ENCODE data around the gene CRIP2. TPM values are rescaled to one million over a fixed set of nuclear protein-coding genes. Genes with fewer than 3 reads are reported as not detected.

The CRIP2 gene
- total and polyA plus RNA-seq, 2 donors (not counting 3 experiments of a cell fraction or from before 2014, with no cell fraction given): 322 to 954 TPM

GRCh38 chr14:105431256-105431655 is 43.4 kb upstream of the CRIP2 start:
- Histone ChIP-seq H4K20me1 (replicated peaks; ENCODE audit: control insufficient read depth, extremely low read depth, insufficient read depth, low read length) (peaks cover 2% of the 10 kb centered on the region), H3K27ac (ENCODE audit: insufficient read depth, low read depth, low read length) (peak overlapping the region; percentile 86), H3K36me3 (ENCODE audit: control insufficient read depth in 2 of 2, extremely low read depth in 1 of 2, insufficient read depth in 2 of 2, low read length in 2 of 2) (peaks cover 2 to 8% of the 10 kb centered on the region in 2 experiments), H3K4me1 (ENCODE audit: control insufficient read depth, extremely low read depth, insufficient read depth, low read length) (peaks cover 42% of the 10 kb centered on the region), H2AFZ (ENCODE audit: low read depth, low read length) (no peak overlapping the region), H3K27me3 (ENCODE audit: control insufficient read depth in 2 of 2, insufficient read depth in 2 of 2, low read length in 2 of 2) (no peaks in the 10 kb centered on the region), H3K9ac (replicated peaks; ENCODE audit: extremely low read depth, insufficient read depth, low read length) (peak overlapping the region; percentile 7), H3K79me2 (ENCODE audit: control insufficient read depth, insufficient read depth, low read length) (peaks cover 81% of the 10 kb centered on the region), H3K9me1 (replicated peaks; ENCODE audit: control insufficient read depth, extremely low read depth, insufficient read depth, low read length) (no peaks in the 10 kb centered on the region), H3K4me2 (ENCODE audit: insufficient read depth, low read length) (peak overlapping the region; percentile 44), H3K9me3 (replicated peaks; ENCODE audit: control insufficient read depth, insufficient read depth, low read length) (no peaks in the 10 kb centered on the region), H3K4me3 (replicated peaks in 1 of 3; ENCODE audit: insufficient read depth in 1 of 3, low read depth in 1 of 3, low read length in 3 of 3) (no peak overlapping the region)
- ChIA-PET POLR2A (no interaction called here), CTCF (interaction anchor here (1.0 to 4.7 kb wide), 6 partner anchors 10 to 61 kb away, joined by 3 to 23 read pairs (median 9); no protein-coding TSS in a partner anchor)
- no peak for DNase-seq (ENCODE audit: low read depth, low spot score)
- intact Hi-C loops (cut with micrococcal nuclease) (loop anchor here (2.0 to 5.0 kb wide), 2 partner anchors 16 to 34 kb away; partner anchors contain the start of gene TEX22), dilution Hi-C loops (cut with MboI; ENCODE audit: extremely low pct_ligation_motif_present, low sequenced_read_pairs) (no loop called here)
- BruUV-seq (replicated peaks): no TSS peak
- peak; percentile 28 for FAIRE-seq
- no peak for TF ChIP-seq JUN (IDR thresholded peaks at IDR 0.05; ENCODE audit: borderline replicate concordance, insufficient read depth, insufficient read length, low read depth)
- TF ChIP-seq GATA2 (IDR thresholded peaks at IDR 0.05; ENCODE audit: insufficient read depth, insufficient read length, low read depth, low read length): no peak
- TF ChIP-seq EZH2 (IDR thresholded peaks at IDR 0.05; ENCODE audit: borderline replicate concordance, low read depth, low read length, severe bottlenecking): no peak
- TF ChIP-seq FOS (IDR thresholded peaks at IDR 0.05; ENCODE audit: borderline replicate concordance, insufficient read depth, low read length): no peak
- no peak for TF ChIP-seq MYC (IDR thresholded peaks at IDR 0.05; ENCODE audit: low read depth, low read length)
- TF ChIP-seq POLR2A (IDR thresholded peaks at IDR 0.05; ENCODE audit: low read depth, low read length): no peak
- no peak for TF ChIP-seq MAX (IDR thresholded peaks at IDR 0.05; ENCODE audit: insufficient read depth, insufficient read length)
- no peak for TF ChIP-seq CTCF (IDR thresholded peaks at IDR 0.05; ENCODE audit: extremely low read depth in 1 of 2, insufficient read depth in 1 of 2, low read depth in 1 of 2, low read length in 2 of 2)
- no peak for TF ChIP-seq POLR2AphosphoS5 (IDR thresholded peaks at IDR 0.05; ENCODE audit: insufficient read depth, low read depth, low read length)

Data from endothelial cell of umbilical vein (primary cell).